Dedifferentiated amniotic fluid mesenchymal stem cell (primary cell): ENCODE measurements around the gene COBL.

Experiments used
- DNase-seq: peaks from one replicate; pipeline ENCODE4 v3.0.0-alpha.2; 2016; ENCODE audit errors: extremely low spot score

The COBL gene

DNA sequence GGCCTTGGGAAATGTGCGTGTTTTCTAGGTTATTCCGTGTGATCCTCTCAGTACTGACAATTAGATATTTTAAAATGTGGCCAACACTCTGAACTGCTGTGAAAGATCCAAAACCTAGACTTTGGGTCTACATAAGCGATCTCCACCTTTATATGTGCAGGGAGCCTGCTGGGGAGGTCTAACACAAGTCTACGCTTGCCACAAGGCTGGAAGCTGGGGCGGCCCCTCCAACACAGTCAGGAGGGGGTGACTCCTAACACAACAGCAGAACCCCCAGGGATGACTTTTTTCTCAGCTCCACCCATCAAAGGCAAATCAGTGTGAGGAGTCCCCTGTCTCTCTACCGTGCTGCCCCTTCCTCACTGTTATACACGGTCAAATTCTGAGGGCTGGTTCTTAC, 202.6 kb downstream of the COBL start:
- DNase-seq, result no peak

DNA sequence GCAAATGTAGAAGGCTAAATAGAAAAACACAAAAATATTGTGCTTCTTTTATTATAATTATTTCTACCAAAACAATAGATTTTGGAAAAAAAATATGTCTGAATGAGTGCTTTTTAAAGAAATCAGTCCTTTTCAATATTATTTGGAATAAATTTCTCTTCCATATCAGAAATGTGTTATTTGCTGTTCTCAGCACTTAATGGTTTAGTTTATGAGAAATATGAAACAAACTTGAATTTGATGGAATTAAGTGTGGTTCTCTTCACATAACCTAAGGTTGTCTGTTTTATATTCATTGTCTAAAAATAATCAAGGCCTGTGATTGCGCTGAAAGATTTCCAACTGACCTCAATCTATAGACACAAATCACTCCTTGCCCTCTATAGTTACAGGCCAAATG, 203.0 kb downstream of the COBL start:
- DNase-seq, result no peak

DNA sequence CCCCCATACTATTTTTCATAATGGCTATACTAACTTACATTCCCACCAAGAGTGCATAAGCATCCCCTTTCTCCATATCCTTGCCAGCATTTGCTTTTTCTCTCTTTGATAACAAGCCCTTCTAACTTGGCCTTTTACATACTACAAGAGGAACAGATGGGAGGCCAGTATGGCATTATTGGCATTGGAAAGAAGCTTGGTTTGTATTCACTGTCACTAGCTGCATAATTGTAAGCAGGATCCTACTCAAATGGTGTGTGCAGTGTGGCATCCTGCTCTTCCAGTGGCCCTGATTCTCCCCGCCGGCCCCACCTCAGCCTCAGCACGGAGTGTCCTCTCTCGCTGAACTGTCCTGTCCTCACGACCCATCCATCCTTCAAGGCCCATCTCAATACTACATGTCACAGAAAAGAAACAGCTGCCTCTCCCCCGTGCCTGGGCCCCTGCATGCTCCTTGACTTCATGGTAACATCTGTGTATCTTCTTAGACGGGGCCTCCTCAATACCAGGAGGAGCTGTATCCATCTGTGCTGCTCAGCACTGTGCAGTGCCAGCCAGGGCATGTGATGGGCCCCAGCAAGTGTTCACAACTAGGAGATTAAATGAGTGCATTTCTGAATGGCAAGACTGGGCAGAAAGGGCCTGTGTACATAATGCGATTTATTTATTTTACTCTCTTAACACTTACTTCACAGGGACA, 205.2 kb downstream of the COBL start:
- no peak for DNase-seq

DNA sequence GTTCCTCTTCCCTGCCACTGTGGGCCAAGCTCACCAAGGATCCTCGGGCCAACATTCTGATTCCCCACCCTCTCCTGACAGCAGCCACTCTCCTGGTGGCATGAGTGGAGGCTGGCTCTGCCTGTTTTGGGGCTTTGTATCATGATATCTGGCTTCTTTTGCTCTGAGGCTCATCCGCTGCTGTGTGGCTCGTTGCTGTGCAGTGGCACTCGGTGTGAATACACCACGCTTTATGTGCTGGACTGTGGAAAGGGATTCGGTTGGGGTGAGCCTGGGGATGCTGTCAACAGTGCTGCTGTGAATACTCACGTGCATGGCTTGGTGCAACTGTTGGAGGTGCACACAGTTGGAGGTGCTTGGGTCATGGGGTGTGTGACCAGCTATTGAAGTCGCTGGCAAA, 208.5 kb downstream of the COBL start:
- no peak for DNase-seq

DNA sequence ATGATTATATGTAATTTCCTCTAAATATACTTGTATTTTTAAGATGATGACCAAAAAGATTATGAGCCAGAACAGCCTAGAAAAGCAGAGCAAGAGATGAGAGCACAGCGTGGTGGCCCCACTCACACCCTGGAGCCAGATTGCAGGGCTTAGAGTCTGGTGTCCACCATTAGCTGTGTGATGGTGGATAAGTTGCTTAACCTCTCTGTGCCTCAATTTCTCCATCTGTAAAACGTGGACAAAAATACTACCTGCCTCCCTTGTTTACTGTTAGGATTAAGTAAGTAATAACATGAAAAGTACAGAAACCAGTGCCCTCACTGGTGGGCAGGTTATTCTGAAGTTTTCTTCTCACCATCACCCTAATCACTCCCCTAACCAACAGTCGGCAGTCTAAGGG, 212.3 kb downstream of the COBL start:
- DNase-seq, result no peak

DNA sequence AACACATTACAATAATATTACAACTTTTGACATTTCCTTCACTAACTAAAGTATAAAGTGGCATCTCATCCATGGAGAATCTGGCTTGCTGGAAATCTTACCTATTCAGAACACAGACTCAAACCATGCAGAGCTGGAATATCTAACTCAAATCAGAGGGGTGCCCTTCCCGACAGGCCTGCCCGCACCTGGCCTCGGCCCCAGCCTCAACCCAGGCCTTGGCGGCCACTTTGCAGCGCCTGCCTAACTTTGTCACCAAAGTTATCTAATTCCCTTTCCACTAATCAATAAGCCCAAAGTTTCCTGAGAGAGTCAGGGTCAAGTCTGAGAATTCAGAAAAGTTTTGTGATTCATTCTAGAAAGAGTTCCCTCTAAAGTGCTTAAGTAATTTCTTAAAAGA, 212.9 kb downstream of the COBL start:
- DNase-seq, result no peak

DNA sequence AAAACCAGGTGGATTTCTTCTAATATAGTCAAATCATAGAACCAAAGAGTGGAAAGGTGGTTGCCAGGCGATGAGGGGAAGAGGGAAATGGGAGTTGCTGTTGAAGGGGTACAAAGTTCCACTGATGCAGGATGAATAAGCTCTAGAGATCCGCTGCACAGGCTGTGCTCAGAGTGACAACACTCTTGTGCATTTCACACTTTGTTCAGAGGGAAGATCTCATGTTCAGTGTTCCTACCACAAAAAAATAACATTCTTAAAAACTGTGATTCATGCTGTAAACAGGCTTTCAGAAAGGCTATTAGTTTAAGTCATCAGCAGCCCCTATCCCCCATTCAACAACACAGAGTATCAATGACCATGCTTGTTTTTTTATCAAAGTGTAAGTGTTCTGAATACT, 213.8 kb downstream of the COBL start:
- no peak for DNase-seq

DNA sequence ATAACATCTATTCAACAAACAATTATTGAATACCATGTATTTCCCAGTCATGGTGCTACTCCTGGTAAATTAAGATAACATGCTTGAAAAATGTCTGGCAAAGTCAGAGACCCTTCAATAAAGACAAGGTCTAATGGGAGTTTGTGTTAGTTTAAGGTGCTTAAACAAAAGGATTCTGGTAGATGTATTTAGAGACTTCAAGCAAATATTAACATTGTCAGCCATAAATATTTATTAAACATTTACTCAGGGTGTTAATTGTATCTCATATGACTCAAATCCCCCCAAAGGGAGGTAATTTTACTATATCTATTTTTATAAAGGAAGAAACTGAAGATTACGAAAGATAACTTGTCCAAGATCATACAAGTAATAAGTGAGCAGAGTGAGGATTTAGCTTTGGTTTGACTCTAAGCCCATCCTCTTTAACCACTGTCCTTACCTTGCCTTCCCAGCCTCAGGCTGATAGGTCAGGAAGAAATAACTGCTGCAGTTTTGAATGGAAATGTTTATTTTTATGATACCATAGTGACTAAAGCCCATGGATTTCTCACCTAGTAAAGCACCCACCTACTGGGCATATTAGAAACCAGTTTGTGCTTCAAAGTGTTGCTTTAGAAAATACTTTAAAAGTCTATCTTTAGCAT, 215.4 kb downstream of the COBL start:
- no peak for DNase-seq

DNA sequence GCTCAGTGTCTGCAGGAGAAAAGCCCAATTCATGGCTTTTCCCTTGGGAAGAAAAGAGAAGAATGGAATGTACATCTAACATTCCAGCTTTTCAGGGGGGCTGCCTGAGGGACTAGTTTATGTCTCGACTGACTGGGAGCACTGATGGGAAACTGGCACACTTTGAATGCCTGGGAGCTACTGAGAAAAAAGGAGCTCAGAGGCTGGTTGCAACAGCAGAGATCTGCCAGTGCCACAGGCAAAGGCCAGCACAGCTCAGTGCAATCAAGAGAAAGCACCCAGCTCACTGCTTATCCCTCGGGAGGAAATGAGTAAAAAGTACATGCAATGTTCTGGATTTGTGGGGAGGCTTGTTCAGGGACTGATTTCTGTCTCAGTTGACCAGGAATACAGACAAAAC, 226.2 kb downstream of the COBL start:
- no peak for DNase-seq

DNA sequence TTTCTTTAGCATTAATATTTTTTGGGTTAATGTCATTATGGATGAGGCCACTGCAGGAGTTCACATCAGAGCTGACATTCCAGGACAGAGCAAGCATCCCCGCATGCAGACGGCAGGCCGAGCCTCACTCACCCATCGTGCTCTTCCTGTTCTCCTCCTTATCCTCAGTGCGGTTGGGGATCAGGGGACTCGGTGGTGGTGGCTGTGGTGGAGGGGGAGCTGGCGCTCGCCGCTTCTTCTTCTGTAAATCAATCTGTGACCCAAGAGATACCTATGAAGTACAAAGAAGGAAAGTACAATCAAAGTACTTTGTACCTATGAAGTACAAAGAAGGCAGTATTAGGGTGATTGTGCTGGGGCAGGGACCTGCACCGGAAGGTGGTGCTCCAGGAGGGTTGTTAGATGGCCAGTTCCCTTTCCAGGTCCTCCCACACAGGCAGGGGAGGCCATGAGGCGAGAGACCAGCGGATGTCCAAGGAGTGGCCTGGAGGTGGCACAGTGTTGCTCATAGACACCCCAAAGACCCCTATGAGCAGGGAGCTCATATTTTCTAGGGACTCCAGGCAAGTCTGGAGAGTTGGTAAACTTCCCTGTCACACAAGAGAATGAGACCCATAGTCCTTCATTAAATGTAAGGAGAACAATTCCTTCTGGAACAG, 231.4 kb downstream of the COBL start:
- DNase-seq, result no peak

DNA sequence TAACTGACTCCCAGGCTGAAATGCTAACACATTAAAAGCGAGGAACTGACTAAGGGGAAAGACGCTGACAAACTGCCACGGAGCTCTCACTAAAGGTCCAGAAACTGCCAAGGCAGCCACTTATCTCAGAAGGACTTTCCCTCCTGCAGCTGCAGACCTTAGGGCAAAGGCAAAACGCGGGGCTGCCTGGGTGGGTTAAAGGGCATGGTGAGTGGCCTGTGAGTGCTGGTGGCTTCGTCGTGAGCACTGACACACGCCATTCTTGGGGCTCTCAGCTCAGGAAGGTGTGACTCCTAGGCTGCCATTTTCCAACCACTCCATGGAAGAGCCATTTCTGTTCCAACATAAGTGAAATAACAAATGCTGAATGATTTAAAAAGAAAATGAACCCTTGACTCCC, 232.5 kb downstream of the COBL start:
- DNase-seq, result no peak

DNA sequence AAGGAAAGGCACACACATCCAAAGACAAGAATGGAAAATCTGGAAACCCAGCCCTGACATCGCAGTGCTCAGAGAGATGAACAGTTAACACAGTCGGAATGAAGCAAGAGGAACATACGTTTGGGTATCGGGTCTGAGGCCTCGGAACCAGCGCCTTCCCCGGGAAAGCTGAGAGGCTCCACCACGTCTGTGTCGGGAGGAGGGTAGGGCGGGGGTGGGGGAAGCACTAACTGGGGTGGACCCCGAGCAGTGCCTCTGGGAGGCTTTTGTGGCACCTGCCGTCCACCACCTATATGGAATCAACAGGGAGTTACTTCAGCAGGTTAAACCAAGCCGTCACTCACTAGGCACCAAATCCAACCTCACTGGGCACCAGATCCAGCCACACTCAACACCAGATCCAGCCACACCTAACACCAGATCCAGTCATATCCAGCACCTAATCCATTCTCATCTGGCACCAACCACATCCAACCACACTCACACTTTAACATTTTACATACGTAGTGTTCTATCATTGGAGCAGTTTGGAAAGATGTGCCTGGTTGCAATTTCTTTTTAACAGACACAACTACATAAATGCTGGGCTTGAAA, 233.6 kb downstream of the COBL start:
- no peak for DNase-seq

DNA sequence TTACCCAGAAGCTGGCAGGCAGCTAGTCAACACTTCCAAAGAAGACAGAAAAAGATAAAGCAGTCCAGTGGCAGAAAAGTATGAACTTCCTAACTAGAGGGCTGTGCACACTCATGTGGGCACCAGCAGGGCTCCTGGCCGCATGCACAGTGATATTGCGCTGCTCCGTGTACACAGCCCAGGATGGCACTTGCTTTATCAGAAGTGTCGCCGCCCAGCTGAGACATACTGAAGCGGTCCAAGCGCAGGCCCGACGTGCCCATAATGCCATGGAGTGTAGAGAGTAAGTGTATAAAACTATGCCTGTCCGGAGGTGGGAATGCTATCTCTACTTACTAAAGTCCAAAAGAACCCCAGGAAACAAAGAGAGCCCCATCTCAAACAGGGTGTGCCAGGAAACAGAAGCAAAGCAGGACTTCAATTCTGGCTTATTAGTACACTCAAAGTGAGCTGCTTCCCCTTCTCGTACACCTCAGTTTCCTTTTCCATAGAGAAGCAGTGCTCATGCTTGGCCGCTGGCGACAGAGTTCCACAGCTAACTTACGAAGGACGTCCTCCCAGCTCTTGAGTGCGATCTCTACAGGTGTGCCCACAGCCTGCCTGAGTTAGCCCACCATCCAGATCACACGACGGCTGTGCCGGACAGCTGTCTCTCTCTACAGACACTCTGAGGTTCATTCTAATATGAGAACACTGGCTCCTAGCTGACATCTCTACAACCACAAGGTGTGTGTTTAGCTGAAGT, 234.3 kb downstream of the COBL start:
- no peak for DNase-seq

DNA sequence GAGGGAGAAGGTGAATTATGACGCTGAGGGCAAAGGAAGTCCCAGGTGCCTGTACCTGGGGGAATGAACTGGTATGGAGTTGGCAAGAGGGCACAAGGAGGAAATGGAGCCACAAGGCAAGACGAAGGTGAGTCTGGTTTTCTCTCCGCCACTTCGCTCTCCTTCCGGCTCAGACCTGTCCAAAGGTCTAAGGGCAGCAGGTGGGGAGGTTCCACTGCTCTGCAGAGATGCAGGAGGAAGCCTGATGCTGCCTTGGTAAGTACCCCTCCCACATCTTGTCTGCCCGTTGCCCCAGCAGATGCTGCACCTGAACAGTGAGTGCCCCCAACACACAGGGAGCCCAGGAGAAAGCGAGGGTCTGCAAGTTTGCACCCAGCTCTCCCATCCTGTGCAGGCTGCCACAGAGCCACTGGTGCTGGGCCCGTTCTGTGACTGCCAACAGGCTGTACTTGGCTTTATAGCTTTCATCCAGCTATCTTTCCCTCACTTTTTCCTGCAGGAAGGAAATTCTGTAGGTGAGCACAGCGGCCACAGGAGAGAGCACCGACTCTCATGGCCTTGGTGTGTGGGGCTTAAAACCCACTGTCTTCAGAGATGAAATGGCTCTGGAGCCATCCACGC, 235.2 kb downstream of the COBL start:
- DNase-seq, result no peak

DNA sequence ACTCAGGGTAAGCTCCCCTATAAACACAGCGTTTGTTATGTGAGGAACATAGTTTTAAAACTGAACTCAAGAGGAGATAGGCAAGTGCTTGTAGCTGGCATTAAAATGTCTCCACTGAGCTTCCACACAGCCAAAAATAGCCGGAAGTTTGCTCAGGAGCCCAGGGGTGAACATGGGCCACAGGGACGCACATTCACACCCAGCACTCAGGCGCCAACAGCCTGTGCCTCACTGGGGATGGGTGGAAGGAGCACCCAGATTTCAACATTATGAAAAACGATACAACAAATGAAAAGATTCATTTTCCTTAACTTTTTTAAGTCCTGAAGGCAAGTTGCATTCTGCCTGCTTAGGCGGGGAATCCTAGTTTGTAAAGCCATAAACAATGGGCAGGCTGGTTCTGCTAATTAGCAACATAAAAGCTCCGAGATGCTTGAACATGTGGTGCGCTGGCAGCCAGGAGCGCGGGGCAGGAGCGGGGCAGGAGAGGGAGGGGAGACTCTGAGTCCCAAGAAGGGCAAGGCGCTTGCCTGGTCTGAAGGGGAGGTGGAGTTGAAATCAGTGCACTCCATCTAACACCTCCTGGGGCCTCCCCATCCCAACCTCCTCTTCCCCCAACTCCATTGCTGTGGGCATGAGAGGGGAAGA, 235.9 kb downstream of the COBL start:
- DNase-seq, result no peak

DNA sequence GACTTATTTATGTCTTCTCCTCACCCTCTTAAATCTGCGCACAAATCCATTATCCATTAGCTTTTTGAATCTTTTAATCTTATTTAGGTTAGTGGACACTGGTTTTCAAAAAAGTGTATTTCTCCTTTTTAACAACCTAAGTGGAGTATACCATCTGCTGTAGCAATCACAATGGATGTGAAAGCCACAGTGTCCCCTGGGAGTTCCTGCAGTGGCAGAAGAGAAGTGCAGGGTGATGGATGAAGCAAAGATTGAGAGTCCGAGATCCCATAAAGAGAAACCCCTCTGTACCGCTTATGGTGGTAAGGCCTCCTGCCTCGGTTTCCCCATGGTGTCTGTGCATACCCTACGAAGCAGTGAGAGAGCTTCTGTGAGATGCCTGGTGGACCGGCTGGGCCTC, 236.4 kb downstream of the COBL start:
- no peak for DNase-seq

DNA sequence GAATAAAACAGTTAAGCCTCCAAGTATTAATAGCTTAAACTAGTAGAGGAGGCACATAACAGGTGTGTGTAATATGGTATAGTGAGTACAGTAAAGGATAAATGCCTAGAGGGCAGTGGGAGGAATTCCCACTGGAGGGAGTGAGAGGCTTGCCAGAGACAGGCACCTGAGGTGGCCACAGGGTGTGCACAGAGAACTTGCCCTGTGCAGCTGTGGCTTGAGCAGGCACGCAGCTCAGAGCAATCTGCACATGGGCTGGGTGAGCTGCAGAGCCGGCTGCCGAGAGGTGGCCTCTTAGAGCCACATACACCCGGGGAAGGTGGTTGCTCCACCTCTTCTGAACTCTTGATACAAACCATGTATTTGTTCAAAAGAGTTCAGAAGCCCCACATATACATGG, 237.1 kb downstream of the COBL start:
- DNase-seq, result no peak

DNA sequence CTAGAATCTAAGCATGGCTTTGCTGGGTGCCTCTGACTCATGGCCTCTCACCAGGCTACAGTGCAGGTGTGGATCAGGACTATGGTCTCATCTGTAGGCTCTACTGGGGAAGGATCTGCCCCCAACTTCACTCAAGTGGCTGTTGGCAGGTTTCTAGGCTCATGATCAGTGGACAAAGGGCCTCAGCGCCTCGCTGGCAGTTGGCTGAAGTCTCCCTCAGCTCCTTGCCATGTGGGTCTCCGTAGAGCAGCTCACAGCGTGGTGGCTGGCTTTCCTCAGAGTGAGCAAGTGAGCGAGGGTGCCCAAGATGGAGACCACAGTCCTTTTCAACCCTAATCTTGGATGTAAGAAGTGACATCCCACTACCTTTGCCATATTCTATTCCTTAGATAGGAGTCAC, 238.0 kb downstream of the COBL start:
- no peak for DNase-seq

DNA sequence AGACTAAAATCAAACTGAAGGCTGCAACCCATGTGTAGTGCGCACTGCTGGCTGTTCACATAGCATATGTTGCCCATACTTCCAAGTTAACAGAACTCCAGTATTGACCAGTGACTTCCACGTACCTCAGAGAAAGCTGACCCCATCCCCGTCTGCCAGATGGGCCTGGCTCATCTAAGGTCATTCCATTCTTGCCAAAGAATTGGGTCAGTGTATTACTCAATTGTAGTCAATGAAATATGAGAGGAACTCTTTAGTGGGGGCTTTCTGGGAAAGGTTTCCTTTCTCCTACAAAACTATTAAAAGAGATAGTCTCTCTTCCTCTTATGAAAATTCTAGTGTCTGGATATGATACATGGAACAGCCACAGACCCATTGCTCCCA, 238.6 kb downstream of the COBL start:
- no peak for DNase-seq

DNA sequence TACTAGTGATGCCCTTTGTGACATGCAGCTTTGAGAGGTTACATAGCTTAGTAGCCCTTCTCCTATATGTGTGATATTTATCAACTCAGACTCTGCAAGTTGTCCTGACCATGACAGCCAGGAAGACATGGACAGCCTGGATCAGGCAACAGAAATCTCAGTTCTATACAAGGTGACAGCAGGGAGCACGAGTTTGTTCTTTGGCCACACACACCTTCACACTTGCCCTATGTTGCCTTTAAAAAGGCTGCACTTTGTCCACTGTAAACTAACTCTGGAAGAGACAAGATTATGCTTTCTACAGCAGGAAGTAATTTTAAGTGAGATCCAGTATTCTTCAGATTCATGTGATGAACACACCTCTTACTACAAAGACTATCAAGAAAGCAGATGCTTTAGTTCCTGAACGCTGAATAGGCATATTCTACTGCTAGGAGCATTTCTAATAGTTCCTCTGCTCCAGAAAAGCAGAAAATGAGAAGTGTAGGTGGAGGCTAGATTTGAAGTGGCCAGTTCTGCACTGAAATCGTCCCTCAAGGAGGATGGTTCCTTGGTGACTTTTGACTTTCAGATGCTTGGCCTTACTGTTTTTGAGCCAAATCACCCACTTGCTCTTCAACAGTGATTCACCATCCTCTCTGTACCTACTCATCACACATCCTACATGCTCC, 239.2 kb downstream of the COBL start:
- no peak for DNase-seq
